Mucosa of descending colon (tissue), 3 donors: ENCODE results near the gene TMA7B. TPM values are rescaled to one million over a fixed set of nuclear protein-coding genes. Genes with fewer than 3 reads are reported as not detected.

ENCODE experiments used
- ATAC-seq: fragments of 200-7000 bp; cut with Tn5 transposase; one replicate; pipeline ENCODE4 v1.9.1; 2020; ENCODE audit warnings: mild to moderate bottlenecking, moderate library complexity
- DNase-seq, 3 donors: peaks; one replicate each; pipeline ENCODE4 v3.0.0-alpha.2; 2020
- H3K36me3 ChIP-seq: fragments of 200-600 bp; one replicate; pipeline ENCODE4 v1.8.0; 2021; ENCODE audit warnings: low read depth, mild to moderate bottlenecking
- H3K4me1 ChIP-seq: fragments of 200-600 bp; one replicate; pipeline ENCODE4 v1.8.0; 2021; ENCODE audit warnings: low read depth, mild to moderate bottlenecking
- H3K4me3 ChIP-seq: fragments of 200-600 bp; one replicate; pipeline ENCODE4 v1.8.0; 2021; ENCODE audit warnings: mild to moderate bottlenecking
- H3K9me3 ChIP-seq: fragments of 200-600 bp; one replicate; pipeline ENCODE4 v1.8.0; 2021; ENCODE audit warnings: mild to moderate bottlenecking
- CTCF ChIP-seq: fragments of 200-600 bp; IDR thresholded peaks from one replicate; pipeline ENCODE4 v1.8.0; 2022; ENCODE audit warnings: antibody characterized with exemption, mild to moderate bottlenecking
- intact Hi-C, 2 donors: fragments of 100-400 bp; cut with DNase I in 1 of 2; cut with micrococcal nuclease in 1 of 2; formaldehyde crosslinking; loops; one replicate each; pipeline versions ENCODE4 v1.11.0 to v1.11.1; 2022; cut with DNase I, micrococcal nuclease
- total RNA-seq, 3 donors: library from RNA; stranded (reverse); fragmentation: NEBNext Ultra II Directional in 2 of 3; extraction: Animal tissue kit (Norgen Biotek cat#: 25700) in 2 of 3; gene quantifications; one replicate each; pipeline versions ENCODE4 v1.2.1 to v1.2.4, GENCODE V29; 2021 to 2023
- donor health status: DM: no; HTN: no; CAD: no; lungs with moderate emphysema.
- donor health status: DM: no; HTN: no; CAD: no.
- donor health status: DM: no; HTN: yes; CAD: no.

Gene TMA7B
- total RNA-seq, 3 donors from 2014 or later, result 0.22 to 0.51 (median 0.23) TPM

GRCh38 chr22:39923696-39924095, 36.5 kb upstream of the TMA7B start:
- H3K9me3 ChIP-seq, result no peaks in the 10 kb centered on the region
- ATAC-seq (no peak), DNase-seq (no peak)
- TF ChIP-seq CTCF, result no peak
- H3K4me1 ChIP-seq, result peaks cover 13% of the 10 kb centered on the region
- H3K4me3 ChIP-seq, result no peak overlapping the region
- intact Hi-C loops, result no loop called here
- no peaks in the 10 kb centered on the region for H3K36me3 ChIP-seq

GRCh38 chr22:39924286-39924685, 35.9 kb upstream of the TMA7B start:
- H3K36me3 ChIP-seq, result no peaks in the 10 kb centered on the region
- DNase-seq (no peak), ATAC-seq (no peak)
- no peaks in the 10 kb centered on the region for H3K9me3 ChIP-seq
- no peak overlapping the region for H3K4me3 ChIP-seq
- intact Hi-C loops, result no loop called here
- no peak for TF ChIP-seq CTCF
- H3K4me1 ChIP-seq, result peaks cover 13% of the 10 kb centered on the region

- H3K36me3 ChIP-seq, result no peaks in the 10 kb centered on the region
- TF ChIP-seq CTCF, result no peak
These were observed 34.9 kb upstream of the TMA7B start for GRCh38 chr22:39925273-39925672.

GRCh38 chr22:39925909-39926679, 34.1 kb upstream of the TMA7B start:
- Histone ChIP-seq H3K36me3 (no peaks in the 10 kb centered on the region), H3K4me1 (peaks cover 13% of the 10 kb centered on the region), H3K4me3 (no peak overlapping the region), H3K9me3 (no peaks in the 10 kb centered on the region)
- DNase-seq (peak in 1 of 3 donors; percentile 68), ATAC-seq (peak; percentile 83)
- no peak for TF ChIP-seq CTCF
- intact Hi-C loops, result no loop called here

More at GRCh38 chr22:39925273-39925672, 34.9 kb upstream of the TMA7B start:
- no peak for ATAC-seq
- intact Hi-C loops, result no loop called here
- no peak for DNase-seq
- Histone ChIP-seq H3K4me3 (no peak overlapping the region), H3K4me1 (peaks cover 13% of the 10 kb centered on the region), H3K9me3 (no peaks in the 10 kb centered on the region)

- H3K4me3 ChIP-seq, result no peak overlapping the region
- peak; percentile 21 for ATAC-seq
- peaks cover 13% of the 10 kb centered on the region for H3K4me1 ChIP-seq
- no peak for DNase-seq
- no peak for TF ChIP-seq CTCF
- intact Hi-C loops, result no loop called here
- H3K9me3 ChIP-seq, result no peaks in the 10 kb centered on the region
- no peaks in the 10 kb centered on the region for H3K36me3 ChIP-seq
These were observed 33.4 kb upstream of the TMA7B start for GRCh38 chr22:39926753-39927152.
